ENCODE results near the gene USP10.
"Not testable (repeated sequence)": the region's sequence is repeated elsewhere in the genome, so short reads cannot be mapped to it uniquely, and the experiment has no call there.

Gene USP10

DNA sequence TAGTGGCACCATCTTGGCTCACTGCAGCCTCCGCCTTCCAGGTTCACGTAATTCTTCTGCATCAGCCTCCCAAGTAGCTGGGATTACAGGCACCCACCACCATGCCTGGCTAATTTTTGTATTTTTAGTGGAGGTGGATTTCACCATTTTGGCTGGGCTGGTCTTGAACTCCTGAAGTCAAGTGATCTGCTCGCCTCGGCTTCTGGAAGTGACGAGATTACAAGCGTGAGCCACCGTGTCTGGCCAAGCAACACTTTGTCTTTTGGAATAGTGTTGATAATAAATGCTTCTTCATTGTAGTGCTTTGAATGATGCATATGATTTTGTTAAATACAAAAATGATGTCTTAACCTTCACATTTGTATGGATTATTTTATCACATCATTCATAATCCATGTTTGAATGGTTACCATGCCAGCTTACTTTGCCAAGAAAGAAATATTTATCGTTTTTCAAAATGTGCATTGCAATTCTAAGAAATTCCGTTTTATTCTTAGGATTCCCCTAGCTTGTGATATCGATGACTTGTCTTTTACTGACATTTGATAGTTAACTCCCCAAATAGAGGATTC is 29.1 kb downstream of the USP10 start:
- DNase-seq = no peak

DNA sequence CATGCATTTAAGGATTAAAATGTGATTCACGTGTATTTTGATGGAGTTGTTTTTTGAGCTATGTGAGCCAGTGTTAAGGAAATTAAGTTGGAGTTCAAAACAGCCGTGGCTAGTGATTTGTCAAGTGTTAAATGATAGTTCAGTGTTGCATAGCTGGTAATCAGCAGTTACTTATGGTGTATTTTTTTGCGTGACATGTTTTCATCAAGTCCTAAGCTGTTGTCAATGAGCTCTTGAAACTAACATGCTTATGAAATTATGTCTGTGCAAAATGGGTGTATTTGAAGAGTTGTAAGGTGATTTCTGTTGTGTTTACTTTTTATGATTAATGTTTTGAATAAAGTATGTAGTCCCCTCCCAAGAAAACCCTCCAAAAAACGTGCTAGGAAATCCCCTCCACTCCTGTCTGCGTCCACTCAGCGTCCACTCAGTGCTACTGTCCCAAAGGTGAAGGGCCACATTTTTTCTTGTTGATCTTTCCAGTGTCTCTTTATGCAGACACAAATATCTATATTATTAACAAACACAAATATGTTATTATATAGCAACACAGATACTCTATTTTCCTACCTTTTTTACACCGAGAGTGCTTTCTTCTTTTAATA is 30.0 kb downstream of the USP10 start:
- DNase-seq = no peak

- no peak for DNase-seq
Measured at GRCh38 chr16:84730406-84731106, 30.8 kb downstream of the USP10 start.

DNA sequence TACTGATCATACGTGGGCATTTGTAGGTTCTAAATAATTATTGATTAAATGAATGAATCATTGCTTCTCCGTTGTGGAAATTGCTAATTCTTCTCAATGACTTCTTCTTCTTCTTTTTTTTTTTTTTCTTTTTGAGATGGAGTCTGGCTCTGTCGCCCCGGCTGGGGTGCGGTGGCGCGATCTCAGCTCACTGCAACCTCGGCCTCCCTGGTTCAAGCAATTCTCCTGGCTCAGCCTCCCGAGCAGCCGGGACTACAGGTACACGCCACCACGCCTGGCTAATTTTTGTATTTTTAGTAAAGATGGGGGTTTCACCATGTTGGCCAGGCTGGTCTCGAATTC is 32.5 kb downstream of the USP10 start:
- not testable (repeated sequence) for DNase-seq

DNA sequence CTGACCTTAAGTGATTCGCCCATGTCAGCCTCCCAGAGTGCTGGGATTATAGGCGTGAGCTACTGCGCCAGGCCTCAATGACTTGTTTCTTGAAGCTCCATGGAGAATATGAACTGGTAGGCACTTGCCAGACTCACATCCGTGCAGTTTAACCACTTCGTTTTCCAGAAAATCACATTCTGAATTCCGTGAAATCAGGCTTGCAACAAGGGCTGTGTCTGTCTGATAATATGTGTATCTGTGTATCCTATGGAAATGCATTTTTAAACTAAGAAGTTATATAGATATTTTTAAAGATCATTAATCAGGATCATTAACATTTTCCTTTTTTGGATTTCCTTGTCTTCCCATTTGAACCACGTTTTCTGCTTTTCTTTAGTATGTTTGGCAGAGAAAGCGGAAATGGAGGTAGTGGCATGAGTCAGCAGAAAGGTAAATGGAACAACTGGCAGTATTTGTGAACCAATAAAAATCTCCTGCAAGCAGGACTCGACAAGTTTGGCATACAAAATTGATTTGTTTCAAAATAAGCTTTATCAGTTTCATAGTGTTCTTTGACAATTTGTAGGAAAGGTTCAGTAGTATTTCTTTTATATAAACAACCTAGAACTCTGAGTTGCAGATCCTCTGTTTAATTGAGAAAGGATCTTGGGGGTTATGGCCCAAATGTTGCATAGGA is 33.0 kb downstream of the USP10 start:
- DNase-seq = no peak

DNA sequence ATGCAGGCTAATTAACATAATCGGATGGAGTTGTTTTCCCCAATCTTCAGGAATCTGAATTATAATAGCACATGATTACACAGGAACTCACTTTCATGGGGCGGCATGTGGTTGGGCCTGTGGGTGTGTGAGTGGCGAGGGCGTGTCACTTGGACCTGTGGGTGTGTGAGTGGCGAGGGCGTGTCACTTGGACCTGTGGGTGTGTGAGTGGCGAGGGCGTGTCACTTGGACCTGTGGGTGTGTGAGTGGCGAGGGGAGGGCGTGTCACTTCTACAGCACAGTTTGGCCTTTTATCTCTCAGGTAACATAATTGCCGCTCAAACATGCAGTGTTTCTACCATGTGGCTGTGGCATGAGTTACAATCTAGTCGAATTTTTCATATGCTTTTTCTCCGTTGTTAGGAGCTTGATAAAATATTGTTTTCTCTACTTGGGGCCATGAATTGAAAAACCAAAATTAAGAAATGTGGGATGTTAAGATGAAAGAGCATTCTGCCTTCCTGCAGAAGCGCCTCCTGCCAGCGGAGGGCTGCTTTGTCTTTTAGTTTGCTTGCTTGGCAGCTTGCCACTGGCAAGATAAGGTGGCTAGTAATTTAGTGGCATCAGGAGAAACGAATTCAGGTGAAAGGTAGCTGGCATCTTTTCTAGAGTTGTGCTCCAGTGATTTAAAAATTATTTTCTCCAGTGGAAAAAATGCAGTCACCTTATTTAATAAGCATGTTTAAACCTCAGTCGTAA is 36.2 kb downstream of the USP10 start:
- no peak for DNase-seq

- DNase-seq = no peak
Measured at GRCh38 chr16:84737192-84738011, 37.6 kb downstream of the USP10 start.

DNA sequence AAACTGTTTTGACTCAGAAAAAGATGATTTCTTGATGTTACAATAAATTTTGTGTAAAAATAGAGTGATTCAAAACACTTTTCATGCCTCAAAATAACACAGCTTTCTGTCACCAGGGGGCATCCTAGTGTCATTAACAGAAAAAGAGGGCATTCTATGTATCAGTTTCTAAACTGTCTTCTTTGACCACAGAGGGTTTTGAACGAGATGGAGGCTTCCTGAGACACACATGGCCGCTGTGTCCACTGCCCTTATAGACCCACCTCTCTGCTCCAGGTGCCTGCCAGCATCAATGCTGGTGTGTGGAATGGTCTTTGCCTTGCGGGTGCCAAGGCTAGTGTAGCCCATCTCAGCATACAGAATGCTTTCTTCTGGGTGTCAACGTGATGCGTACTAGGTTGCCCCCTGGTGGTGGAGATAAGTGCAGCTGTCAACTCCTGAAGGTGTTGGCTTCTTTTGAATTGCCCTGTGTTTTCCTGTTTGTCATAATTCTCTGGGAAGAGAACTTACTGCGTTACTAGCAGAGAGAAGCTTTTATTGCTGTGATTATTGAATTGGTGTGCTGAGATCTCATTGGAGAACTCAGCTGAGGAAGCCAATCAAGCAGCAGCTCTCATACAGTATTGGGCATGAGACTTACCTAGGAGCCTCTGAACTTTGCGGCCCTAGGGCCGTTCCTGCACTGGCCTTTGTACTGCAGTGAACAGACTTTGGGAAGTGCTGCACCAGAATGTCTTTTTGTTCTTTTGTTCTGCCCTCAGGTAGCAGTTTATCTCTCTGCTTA is 38.6 kb downstream of the USP10 start:
- DNase-seq = peak; percentile 76

DNA sequence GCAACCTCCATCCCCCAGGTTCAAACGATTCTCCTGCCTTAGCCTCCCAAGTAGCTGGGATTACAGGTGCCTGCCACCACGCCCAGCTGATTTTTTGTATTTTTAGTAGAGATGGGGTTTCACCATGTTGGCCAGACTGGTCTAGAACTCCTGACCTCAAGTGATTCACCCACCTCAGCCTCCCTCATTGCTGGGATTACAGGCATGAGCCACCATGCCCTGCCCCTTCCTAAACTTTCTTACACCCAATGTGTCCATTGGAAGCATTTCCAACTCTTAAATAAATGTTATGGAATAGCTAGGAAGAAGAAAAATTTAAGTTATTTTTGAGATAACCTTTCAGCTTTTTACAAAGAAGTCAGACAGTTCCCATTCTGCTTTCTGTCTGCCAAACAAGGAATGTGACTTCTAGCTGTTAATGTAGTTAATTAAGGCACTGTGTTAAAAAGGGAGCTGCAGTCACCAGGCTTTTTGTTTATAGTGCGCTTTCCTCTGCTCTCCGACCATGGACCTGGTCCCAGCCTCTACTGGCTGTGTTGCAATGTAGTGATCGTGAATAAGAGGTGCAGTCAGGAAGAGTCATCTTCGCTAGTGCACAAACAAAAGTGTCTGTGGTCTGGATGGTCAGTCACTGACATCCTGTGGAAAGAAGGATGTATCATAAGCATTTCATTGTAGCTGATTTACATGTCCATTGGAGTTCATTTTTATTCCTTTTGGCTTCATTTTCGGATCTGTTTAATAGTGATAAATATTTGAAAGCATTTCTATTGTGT is 39.7 kb downstream of the USP10 start:
- DNase-seq = no peak

GRCh38 chr16:84740596-84741116 is 40.9 kb downstream of the USP10 start:
- DNase-seq = no peak

DNA sequence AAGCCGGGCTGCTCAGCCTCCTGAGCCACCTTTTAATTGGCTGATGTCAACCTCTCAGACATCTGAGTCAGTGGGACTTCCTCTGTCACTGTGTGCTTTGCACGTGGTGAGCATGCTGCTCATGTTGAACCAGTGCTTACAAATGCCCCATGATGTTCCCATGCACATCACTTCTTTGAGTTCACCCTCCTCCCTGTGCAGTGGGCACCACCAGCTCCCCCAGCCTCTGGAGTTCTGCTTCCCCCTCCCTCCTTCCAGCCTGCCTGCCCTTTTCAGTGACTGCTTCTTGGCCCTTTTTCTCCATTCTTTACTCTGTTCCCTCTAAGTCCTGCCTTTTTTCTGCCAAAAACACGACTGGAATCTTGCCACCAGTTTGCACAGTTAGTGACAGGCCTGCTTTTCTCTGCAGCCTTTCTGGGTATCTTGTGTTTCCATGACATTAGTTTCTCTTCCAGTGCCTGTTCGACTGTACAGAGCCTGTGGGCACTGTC is 41.6 kb downstream of the USP10 start:
- DNase-seq = no peak

DNA sequence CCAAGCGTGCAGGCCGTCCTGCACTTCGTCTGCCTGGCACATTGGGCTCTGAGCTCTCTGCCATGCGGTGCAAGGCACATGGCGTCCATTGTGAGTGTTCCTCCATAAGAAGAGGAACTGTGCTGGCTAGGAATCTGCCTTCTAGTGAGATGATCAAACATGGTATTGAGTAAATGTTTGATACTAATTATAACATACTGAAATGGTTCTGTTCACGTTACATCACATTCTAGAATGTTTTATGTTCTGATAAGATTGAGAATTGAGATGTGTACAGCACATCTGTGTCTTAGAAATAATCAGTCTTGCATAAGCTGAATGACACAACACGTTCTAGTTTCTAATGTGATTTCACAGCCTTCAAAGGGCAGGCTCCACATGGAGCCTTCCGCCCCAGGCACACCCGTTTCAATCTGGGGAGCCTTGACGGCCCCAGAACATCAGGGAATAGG is 42.9 kb downstream of the USP10 start:
- DNase-seq = no peak

DNA sequence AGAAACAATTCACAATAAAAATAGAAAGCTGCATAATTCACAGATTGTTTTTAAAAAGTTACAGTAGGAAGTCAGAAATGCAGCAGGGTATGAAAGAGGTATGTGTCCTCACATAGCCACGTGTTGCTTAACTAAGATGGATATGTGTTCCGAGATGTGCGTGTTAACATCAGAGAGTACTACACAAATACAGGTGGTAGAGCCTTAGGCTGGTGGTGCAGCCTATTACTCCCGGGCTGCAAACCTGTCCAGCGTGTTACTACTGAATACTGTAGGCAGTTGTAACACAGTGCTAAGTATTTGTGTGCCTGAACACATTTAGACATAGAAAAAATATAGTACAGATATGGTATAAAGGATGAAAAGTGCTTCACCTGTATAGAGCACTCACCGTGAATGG is 46.4 kb downstream of the USP10 start:
- DNase-seq = no peak

- DNase-seq = no peak
Measured at GRCh38 chr16:84746875-84747274, 47.1 kb downstream of the USP10 start.

GRCh38 chr16:84748247-84748646 is 48.4 kb downstream of the USP10 start:
- DNase-seq = not testable (repeated sequence)

DNA sequence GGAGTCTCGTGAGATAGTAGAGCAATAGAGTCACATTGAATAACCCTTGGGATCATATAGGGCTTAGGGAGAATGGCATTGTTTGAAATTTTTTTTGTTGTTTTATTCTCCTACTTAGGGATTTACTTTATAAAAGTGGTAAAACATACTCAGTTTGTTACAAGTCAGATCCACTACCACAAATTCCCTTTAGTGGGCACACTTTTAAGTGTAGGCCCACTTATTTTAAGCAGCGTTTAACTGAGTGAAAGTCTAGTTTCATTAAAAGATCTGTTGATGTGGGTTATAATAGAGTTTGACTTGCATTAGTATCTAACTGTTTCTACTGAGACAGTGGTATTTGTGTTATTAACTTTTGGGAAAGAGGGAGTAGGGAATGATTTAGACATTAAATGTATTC is 49.3 kb downstream of the USP10 start:
- DNase-seq = no peak

DNA sequence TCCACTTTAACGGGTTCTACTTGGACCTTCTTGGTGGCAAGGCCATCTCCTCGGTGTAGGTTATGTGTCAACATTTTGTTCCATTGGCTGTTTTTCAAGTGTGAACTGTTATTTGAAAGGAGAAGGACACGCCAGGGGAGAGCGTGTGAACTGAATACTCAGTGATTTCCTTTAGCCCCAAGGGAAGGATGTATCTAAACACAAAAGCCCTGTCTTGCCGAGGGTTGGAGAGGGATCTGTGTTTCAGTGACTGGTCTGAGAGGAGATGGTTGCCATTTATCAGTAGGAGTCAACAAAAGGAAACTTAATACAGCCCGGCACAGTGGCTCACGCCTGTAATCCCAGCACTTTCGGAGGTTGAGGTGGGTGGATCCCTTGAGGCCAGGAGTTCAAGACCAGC is 50.0 kb downstream of the USP10 start:
- no peak for DNase-seq

DNA sequence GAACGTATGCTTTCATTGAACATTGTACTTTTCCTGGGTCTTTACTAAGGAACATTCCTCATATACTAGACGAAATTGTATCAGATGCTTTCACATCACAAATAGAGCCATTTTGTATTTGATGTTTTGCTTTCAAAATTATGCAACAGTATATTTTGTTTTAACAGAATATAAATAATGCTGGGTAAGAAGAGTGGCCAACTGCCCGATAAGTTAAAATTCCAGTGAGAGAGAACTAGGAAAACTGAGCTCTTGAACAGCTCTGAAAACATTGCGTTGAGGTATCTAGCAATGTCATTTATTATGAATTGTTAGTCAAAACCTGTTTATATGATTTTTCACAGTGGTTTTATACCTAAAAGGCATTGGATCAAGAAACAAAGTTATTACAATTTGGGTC is 50.8 kb downstream of the USP10 start:
- DNase-seq = no peak

DNA sequence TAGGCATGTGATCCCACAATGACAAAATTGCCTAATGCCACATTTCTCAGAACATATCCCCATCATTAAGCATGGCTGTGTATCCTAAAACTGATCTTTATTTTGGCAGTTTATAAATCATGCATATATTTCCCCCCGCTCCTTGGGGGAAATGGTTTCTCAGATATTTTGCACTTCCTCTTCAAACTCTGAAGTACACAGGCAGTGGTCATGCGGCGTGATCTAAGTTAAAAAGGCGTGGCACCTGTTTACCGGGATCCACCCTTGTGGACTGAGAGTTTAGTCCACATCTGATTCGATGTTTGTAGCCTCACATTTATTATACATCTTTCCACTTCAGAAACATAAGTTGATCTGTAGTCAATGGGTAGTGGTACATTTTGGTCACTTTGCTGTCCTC is 51.4 kb downstream of the USP10 start:
- DNase-seq = no peak

- DNase-seq = no peak
Measured at GRCh38 chr16:84751947-84752346, 52.1 kb downstream of the USP10 start.
